Fibroblast of the aortic adventitia (primary cell): Measurements from ENCODE around the gene GPR179. TPM values are rescaled to one million over a fixed set of nuclear protein-coding genes. Genes with fewer than 3 reads are reported as not detected.

Experiments
- DNase-seq: peaks from one replicate; pipeline ENCODE4 v3.0.0-alpha.2; 2010; ENCODE audit warnings: low read depth
- H3K4me3 ChIP-seq: 2 replicates; pipeline ENCODE4 v1.5.1; 2011; ENCODE audit warnings: low read depth, mild to moderate bottlenecking, control low read depth, low read length, moderate library complexity
- CTCF ChIP-seq: IDR thresholded peaks from 2 replicates; pipeline ENCODE4 v1.5.1; 2011; ENCODE audit warnings: mild to moderate bottlenecking, low read length, control low read depth, inconsistent platforms; ENCODE audit not compliant: insufficient read depth
- total RNA-seq: library from RNA; depleted of rRNA; stranded (reverse); fragments of >200 nt; gene quantifications from 2 replicates; pipeline ENCODE4 v1.2.3, GENCODE V29; 2012; ENCODE audit warnings: low replicate concordance

GPR179 gene
- total RNA-seq, 1 donor: under 0.01 TPM

GRCh38 chr17:38329284-38329683 lies 14.5 kb downstream of the GPR179 start:
- no peak for TF ChIP-seq CTCF
- H3K4me3 ChIP-seq: no peak overlapping the region
- no peak for DNase-seq

- H3K4me3 ChIP-seq: no peak overlapping the region
- DNase-seq: no peak
- no peak for TF ChIP-seq CTCF
Observed at GRCh38 chr17:38328620-38329019, 15.1 kb downstream of the GPR179 start.

GRCh38 chr17:38327936-38328335 lies 15.8 kb downstream of the GPR179 start:
- no peak for TF ChIP-seq CTCF
- H3K4me3 ChIP-seq: no peak overlapping the region
- DNase-seq: no peak

GRCh38 chr17:38326996-38327792 lies 16.6 kb downstream of the GPR179 start:
- TF ChIP-seq CTCF: no peak
- H3K4me3 ChIP-seq: no peak overlapping the region
- no peak for DNase-seq

- TF ChIP-seq CTCF: no peak
- no peak overlapping the region for H3K4me3 ChIP-seq
- DNase-seq: peak; percentile 22
Observed at GRCh38 chr17:38325221-38325851, 18.4 kb downstream of the GPR179 start.

- H3K4me3 ChIP-seq: no peak overlapping the region
- no peak for DNase-seq
- TF ChIP-seq CTCF: no peak
Observed at GRCh38 chr17:38324772-38325171, 19.0 kb downstream of the GPR179 start.
